Islet precursor cell (in vitro differentiated cells): Measurements from ENCODE around the gene CST7.
"Not testable (repeated sequence)": the region's sequence is repeated elsewhere in the genome, so short reads cannot be mapped to it uniquely, and the experiment has no call there.

ENCODE experiments used
- DNase-seq: peaks from one replicate; pipeline ENCODE4 v3.0.0-alpha.2; 2018

Gene CST7

DNA sequence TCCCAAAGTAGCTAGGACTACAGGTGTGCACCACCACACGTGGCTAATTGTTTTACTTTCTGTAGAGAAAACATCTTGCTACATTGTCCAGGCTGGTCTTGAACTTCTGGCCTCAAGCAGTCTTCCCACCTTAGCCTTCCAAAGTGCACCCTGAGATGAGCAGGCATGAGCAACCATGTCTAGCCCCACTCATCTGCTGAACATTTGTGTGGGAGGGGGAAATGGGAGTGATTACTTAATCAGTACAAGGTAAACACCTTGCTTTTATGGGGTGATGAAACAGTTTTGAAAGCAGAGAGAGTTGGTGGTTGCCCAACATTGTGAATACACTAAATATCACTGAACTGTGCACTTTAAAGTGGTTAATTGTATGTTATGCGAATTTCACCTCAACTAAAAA is 38.2 kb downstream of the CST7 start:
- peak; percentile 4 for DNase-seq

DNA sequence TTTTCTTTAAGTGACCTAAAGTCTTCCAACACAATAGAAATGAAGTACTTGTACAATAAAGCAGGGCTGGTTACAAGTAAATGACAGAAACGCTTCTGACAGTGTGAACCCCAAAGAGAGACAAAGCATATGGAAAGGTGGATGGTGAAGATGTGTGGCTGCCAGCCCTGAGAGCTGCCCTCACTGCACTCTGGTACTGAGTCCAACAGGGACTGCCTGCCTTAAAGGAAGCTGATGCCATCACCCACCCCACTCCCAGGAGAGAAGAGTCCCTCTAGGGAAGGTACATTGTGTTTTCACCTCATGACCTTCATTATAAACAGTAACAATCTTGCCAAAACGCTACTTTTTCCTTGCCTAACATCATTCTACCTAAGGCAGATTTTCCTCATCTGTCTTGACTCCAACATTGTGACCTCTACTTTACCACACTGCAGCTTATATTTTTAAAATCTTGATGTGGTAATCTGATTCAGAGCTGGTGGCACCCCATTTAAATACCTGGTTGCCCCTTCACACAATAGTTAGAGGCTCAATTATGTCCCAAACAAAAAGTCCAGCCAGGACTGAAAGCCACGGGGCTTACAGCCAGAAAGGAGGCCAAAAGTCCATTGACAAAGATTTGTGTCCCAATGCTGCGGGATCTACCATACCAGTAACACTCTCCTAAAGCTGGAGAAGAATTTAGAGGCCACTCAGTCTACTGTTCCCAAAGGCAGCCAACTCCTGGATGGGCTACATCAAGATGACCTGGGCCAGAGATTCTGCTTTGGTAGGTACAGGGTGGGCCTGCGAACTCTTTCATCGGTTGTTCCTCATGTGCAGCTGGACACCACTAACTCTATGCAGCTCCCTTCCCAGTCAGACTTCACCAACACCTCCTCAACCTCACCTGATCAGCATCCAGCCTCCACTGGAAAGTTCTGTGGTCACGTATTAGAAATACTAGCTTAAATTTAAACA is 39.1 kb downstream of the CST7 start:
- DNase-seq = peak; percentile 13

DNA sequence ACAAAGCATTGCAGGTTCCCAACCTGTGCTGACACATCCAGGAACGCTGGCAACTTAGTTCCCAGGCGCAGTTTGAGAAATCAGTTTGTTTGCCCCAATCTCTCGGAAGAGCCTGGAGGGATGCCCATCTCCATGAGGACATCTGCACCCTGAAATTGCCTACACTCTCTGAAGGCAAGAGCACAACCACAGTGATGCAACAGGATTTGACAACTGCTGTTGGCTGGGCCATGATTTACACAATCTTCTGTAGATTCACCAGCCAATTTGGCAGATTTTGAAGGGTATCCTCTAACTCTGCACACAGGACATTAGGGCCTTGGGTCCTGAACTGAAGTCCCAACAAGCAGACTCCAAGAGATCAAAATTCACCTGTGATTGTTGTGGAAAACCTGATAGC is 40.1 kb downstream of the CST7 start:
- peak; percentile 17 for DNase-seq

DNA sequence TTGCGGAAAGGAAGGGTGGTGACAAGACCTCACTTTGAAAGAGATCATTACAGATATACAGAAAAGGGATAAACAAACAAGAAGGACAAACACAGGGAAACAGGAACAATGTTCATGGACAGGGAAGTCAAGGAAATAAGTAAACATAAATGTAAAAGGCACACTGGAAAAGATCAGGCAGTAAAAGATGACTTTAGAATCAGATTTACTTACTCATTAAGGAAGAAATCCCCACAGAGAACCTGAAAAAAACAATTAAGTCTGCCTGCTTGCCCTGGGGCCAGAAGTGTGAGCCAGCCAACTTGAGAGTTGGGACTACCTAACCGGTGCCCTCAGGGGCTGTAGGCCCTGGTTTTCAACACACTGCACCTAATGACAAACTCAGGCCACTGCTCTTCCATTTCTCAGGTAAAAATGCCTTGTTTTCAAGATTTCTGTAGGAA is 41.8 kb downstream of the CST7 start:
- peak; percentile 78 for DNase-seq

DNA sequence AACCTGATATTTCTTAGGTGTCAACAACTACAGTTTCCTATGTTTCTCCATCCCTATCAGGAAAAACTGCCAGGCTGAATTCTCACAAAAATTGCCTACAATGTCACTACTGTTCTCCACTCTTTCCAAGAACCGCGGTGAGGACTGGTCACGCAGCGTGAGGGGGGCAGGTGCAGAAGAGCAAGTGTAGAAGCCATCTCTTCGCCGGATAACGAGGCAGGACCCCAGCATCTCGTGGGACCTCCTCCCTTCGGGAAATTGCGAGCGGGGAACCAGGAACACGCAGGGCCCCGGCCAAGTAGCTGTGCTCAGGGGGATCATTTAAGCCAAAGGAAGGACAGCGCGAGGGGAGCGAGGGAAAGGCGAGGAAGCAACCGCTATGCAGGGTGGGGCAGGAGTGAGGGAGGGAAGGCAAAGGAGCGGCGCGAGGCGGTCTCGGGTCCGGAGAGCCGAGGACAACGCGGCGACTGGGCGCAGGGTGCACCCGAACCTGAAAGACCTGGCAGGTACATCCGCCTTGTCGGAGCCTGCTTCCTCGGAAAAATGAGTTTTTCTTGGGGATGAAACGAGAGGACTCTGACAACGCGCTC is 42.9 kb downstream of the CST7 start:
- DNase-seq = no peak

DNA sequence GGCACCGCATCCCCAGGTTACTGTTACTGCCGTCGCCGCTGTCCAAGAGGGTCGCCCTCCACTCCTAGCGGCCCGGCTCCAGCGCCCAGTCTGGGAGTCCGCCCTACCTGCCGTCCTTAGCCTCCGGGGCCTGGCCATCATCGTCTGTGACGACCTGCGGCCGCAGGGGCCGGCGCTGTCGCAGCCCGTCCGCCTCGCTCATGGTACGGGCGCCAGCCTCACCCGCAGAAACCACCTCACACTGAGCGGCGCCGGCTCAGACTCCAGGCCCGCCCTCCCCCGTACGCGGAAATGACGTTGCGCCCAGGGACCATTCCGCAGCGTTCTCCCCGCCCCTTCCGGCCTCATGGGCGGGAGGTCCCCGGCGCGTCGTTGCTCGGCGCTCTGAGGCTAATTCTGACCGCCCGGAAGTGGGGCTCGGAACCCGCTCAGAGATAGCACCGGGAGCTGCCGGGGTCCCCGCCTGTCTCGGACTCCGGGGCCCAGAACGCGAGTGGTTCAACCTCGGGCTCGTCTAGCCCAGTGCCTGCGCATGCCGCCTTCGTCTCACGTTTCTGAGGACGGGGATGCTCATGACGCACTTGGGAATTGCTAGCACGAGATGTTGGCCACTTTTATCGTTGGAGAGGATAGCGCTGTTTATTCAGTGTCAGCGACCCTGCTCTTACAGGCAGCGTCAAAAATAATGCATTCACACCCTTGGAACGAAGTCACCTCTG is 43.6 kb downstream of the CST7 start, which contains the start of gene APMAP:
APMAP (minus strand) TSS at position 265 of the 719 bp plus-strand sequence; CDS start at position 202, 63 bp downstream.
- peak; percentile 93 for DNase-seq

DNA sequence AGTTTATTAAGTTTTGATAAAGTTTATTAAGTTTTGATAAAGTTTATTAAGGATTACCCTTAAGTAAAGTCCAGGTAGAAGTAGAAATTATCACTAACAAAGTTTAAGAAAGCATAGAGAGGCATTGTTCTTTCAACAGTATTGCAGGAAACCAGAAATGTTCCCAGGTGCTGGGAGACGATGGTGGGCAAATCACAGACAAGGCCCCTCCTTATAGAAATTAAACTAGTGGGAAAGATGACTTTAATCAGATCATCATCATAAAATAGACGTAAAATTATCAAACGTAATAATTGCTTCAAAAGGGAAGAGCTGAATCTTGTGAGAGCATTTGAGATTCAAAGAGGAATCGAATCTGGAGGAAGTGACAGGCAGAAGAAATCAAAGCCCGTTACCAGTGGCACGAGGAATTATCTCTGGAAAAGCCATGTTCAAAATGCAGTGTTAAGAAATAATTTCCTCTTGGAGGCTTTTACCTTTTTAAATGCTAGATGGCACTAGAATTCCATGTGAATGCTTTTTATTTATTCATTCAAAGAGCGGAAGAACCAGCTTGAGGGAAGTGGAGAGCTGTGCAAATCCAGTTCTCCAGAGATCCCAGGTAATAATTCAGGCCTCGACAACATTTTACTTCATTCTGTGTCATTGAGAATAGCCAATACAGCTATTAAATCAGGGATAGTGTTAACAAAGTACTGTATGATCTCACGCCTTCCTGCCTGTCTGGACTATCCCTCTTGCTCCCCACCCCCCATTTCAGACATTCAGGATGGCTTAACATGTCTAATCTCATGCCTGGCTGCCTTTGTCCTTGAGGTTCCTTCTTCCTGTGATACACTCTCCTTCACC is 44.5 kb downstream of the CST7 start:
- DNase-seq = no peak

DNA sequence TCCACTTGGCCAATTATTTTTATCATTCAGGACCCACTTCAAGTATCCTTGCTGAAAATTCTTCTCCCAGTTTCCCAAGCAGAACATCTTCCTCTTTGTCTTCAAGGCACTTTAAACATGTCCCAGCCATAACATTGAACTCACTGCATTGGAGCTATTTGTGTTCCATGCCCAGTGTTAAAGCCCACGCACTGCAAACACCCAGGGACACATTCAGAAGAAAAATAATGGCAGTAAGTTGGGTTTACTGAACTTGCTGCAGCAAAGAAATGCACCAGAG is 45.1 kb downstream of the CST7 start:
- no peak for DNase-seq

DNA sequence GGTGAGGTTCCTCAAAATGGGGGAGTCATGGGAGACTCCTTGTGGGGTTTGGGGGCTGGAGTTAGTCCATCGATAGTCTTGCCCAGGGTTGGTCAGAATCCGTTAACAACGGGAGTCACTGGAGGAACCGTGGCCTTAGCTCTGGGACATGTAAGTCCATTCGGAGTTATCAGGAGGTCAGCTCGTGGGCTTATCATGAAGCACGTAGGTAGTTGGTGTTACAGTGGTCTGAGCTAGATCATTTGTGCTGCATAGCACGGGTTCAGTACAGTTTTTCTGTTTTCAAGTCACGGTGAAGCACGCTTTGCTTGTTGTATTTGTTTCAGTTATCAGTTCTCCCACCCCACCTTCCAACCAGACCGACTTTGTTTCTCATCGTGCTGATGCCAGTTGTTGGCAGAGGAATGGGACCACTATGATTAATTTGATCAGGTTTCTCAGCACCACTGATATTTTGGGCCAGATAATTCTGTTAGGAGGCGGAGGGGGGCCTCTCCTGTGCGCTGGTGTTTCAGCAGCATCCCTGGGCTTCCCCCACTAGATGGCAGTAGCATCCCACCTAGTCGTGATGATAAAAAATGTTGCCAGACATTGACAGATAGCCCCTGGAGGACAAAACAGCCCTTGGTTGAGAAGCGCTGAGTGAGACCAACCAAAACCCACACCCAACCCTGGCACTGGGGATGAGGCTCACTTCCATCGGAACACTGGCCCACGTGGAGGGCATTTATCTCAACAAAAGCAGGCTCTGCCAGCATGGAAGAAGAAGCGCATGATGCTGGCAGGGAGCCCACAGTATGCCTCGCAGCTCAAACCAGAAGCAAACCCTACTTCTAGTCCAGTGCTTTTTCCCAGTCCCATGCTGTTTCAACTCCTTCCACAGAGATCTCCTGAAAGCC is 45.6 kb downstream of the CST7 start:
- DNase-seq = peak; percentile 81

DNA sequence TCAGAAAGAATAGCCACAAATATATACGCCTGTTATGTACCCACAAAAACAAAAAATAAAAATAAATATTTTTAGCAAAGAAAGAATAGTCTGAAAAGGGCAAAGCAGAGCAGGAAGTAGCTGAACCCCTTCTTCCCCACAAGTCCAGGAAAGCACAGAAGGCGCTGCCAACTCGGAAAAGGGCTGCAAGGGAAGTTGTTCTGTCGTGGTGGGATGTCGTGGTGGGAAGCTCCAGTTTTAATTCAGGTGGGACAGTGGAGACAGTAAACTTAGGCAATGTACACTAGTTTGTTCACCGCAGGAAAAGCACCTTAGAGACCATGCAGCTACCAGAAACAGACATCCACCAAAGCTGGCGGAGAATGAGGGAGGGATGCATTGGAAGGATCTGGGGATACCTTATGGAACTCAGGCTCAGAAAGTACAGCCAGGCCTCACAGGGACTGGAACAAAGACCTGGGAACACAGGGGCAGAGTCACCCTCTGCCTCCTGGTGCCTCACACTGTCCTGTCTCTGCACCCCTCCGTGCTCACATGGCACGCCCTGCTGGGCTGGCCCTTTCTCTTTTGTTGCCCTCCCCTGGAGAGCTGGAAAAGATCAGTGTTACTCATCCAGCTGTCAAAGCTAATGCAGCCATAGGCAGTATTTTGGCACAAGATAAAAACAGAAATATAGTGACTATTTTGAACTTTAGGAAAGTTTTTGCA is 46.8 kb downstream of the CST7 start:
- peak; percentile 59 for DNase-seq

DNA sequence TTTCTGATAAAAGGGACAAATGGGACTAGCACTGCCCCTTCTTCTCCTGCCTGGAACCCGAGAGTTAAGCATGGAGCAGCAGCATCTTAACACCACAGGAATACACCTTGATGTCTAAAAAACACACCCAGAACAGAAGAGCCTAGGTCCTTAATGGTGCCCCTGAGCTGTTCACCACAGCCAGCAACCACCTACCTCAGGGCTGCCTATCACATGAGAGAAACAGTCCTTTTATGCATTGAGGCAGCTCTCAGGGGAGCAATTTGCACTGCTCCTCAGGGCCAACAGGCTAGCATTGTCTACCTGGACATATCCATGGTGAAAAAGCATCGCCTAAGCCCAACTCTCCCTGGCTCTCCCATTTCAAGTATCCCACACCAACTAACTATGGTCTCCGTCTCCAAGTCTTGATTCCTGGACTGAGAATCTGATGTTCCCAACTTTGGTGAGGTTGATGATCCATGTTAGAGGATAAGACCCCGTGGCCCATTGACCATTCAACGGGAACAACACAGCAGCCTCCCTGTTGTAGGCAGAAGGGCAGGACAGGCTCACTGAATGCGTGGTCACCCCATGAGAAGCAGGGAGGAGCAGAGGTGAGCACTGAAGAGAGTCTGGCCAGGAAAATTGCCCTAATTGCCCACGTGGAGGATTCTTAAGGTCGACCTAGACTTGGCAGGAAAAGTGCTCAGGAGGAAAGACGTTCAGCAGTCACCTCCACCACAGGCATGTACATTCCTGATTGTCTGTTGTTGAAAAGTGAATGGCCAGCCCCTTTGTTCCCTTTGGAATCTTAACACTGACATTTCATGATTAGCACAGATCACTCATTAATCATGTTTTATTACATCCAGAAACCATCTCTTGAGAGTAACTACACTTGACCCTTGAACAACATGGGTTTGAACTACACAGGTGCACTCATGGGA is 47.6 kb downstream of the CST7 start:
- DNase-seq = peak; percentile 49

DNA sequence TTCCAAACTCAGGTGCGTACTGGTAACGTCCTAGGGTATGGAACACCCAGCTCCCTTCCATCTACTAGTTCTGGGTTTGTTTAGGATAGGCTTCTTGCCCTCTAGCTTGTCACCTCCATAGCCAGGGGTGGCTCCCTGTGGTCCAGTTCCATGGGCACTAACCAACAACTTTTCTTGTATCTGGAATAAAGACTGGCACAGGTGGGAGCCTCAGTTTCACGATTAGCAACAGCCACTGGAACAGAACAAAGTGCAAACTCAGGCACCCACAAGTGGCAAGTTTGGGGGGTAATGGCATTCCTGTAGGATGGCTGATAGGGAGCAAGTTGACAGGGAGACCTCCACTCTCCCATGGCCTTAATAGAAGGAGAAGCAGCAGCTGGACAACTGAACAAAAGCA is 49.1 kb downstream of the CST7 start:
- DNase-seq = peak; percentile 34

DNA sequence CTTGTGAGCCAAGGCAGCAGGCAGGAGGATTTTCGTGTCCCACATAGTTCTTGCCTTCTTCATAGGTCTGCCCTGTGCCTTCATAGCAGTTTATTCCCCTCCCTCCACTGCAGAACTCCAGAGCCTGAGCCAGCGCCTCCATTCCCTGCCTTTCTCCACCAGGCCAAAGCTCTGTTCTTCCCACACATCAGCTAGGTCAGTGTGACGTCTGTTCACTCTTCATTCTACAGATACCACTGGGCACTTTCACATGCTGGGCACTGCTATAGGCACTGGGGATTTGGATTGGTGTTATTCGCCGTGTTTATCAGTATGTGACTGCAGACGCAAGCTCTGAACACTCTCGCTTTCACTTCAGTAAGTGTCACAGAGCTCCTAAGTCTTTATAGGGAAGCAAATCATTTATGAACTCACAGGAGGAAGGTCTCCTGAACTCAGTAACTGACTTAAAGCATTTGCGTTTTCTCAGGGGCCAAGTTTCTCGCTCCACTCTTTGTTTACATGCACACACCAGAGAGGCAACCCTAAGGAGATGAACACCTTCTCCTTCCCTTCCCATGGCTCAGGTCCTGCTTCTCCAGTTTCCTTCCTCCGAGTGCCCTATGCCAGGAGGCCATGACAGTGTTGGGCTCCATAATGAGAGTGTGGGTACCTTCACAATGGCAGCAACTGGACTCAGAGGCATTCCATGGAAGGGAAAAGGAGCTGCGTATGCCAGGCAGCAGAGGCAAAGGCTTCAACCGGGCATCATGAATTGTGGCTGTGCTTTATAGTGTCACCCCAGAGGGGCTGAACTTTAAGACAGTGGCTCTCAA is 49.8 kb downstream of the CST7 start:
- DNase-seq = peak; percentile 42

DNA sequence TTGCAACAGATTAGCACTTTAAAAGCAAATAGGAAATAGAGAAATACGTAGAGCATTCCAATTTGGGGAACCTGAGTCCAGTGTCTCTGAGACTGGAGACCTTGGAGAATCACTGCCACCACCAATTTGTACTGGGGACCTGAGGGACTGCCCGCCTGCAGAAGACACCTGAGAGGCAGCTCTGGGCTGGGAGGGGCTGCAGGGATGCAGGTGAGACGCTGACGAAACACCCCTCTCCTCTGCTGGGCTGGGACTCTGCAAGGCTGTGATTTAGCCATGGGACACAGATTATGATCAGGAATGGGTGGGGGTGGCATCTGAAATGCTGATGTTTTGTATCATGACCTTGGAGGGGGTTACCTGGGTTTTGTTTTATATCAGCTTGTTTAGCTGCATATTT is 50.5 kb downstream of the CST7 start:
- DNase-seq = peak; percentile 52

DNA sequence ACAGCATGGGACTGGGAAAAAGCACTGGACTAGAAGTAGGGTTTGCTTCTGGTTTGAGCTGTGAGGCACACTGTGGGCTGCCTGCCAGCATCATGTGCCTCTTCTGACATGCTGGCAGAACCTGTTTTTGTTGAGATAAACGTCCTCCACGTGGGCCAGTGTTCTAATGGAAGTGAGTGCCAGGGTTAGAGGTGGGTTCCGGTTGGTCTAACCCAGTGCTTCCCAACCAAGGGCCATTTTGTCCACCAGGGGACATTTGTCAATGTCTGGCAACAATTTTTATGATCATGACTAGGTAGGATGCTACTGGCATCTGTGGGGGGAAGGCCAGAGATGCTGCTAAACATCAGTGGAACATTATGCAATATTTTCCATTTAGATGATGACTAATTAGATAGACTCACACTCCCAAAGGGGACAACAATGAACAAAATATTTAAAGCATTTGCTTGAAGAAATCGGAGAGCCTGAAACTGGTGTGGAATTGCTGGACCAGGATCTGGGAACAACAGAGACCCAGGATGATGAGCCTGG is 51.3 kb downstream of the CST7 start:
- peak; percentile 37 for DNase-seq

DNA sequence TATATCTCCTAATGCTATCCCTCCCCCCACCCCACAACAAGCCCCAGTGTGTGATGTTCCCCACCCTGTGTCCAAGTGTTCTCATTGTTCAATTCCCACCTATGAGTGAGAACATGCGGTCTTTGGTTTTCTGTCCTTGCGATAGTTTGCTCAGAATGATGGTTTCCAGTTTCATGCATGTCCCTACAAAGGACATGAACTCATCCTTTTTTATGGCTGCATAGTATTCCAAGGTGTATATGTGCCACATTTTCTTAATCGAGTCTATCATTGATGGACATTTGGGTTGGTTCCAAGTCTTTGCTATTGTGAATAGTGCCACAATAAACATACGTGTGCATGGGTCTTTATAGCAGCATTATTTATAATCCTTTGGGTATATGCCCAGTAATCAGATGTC is 52.3 kb downstream of the CST7 start:
- DNase-seq = not testable (repeated sequence)

DNA sequence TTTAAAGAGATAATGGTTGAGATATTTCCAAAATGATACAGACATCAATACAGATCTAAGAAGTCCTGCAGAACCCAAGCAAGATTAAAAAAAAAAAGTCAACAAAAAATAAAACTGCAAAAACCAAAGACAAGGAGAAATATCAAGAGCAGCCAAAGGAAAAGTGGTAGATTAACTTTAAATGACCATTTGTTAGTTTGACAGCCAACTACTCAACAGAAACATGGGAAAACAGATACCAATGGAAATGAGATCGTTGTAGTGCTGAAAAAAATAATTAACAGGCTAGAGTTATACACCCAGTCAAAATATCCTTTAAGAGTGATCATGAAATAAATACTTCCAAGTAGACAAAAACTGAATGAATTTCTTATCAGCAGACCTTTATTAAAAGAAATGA is 53.9 kb downstream of the CST7 start:
- DNase-seq = no peak

DNA sequence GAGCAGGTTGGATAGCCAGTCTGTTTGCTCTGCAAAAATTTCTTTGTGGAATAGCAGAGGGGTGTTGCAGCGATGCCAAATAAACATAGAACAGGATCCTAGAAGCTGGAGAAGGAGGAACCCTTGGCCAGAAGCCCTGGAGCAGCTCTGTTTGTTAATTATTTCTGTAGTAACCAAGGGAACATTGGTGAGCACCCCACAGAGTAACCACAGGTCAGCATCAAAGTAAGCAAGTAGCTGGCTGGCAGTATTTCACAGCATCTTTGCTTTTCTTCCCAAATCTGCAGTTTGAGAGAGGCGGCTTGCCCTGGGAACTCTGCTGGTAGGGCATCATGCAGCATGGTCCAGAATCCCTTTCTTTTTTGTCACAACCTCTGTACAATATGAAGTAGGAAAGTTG is 56.2 kb downstream of the CST7 start:
- peak; percentile 14 for DNase-seq

DNA sequence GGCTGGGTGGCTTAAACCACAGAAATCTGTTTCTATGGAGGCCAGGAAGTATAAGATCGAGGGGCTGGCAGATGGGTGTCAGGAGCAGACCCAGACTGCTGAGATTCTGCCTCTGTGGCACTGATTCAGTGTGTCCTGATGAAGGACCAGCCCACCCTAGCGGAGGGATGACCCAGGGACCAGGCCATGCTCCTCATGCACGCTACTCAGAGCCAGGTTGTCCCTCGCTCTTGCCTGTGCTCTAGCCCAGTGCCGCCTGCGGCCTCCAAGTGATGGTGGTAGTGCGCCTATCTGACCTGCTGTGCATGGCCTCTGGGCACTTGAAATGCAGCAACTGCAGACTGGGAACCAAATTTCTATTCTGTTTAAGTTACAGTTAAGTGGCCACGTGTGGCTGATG is 56.6 kb downstream of the CST7 start:
- DNase-seq = peak; percentile 39
